GM12878 (cell line): Measurements from ENCODE around the gene AEN.

Source experiments
- ATF2 ChIP-seq: IDR thresholded peaks from 2 replicates; pipeline ENCODE4 v1.6.1; 2012; ENCODE audit warnings: low read length, inconsistent platforms
- BCL11A ChIP-seq: IDR thresholded peaks from 2 replicates; pipeline ENCODE4 v1.6.1; 2011; ENCODE audit warnings: low read depth, low read length
- CEBPB ChIP-seq, 2 experiments: fragments of 150-350 bp in 1 of 2; IDR thresholded peaks; 2 replicates each; pipeline ENCODE4 v1.6.1; 2012 to 2014; ENCODE audit warnings: low read depth in 2 of 2, low read length in 2 of 2, borderline replicate concordance in 1 of 2, inconsistent platforms in 1 of 2
- CTCF ChIP-seq, 3 experiments: IDR thresholded peaks in 2 of 3; conservative IDR thresholded peaks in 1 of 3; 2 replicates each; pipeline ENCODE4 v1.5.1; 2011; ENCODE audit warnings: low read depth in 3 of 3, low read length in 3 of 3, mild to moderate bottlenecking in 3 of 3, control low read depth in 2 of 3, moderate library complexity in 2 of 3, inconsistent platforms in 1 of 3, mixed read lengths in 1 of 3; ENCODE audit not compliant: control insufficient read depth in 2 of 3, insufficient read depth in 1 of 3; ENCODE audit errors: extremely low read depth in 1 of 3
- EZH2 ChIP-seq: IDR thresholded peaks from 2 replicates; pipeline ENCODE4 v1.6.1; 2012; ENCODE audit warnings: low read depth, mild to moderate bottlenecking, control low read depth, inconsistent platforms, low read length, borderline replicate concordance; ENCODE audit not compliant: control insufficient read depth
- HDAC2 ChIP-seq: fragments of 200-600 bp; sonication (generic); IDR thresholded peaks from 2 replicates; pipeline ENCODE4 v1.6.1; 2017
- JUNB ChIP-seq: IDR thresholded peaks from 2 replicates; pipeline ENCODE4 v1.6.1; 2016; ENCODE audit warnings: antibody characterized with exemption, mild to moderate bottlenecking
- MYC ChIP-seq: IDR thresholded peaks from 2 replicates; pipeline ENCODE4 v1.6.1; 2011; ENCODE audit warnings: mild to moderate bottlenecking, low read length, moderate library complexity, inconsistent platforms; ENCODE audit not compliant: insufficient read depth, insufficient replicate concordance, insufficient read length, severe bottlenecking
- PAX5 ChIP-seq: IDR thresholded peaks from 2 replicates; pipeline ENCODE4 v1.6.1; 2011; ENCODE audit warnings: low read depth, low read length, borderline replicate concordance
- POLR2A ChIP-seq: IDR thresholded peaks from 2 replicates; pipeline ENCODE4 v1.6.1; 2011; ENCODE audit warnings: low read depth, mild to moderate bottlenecking, low read length
- SP1 ChIP-seq: IDR thresholded peaks from one replicate; pipeline ENCODE4 v1.6.1; 2011; ENCODE audit warnings: low read depth, low read length
- STAT3 ChIP-seq: IDR thresholded peaks from 2 replicates; pipeline ENCODE4 v1.6.1; 2011; ENCODE audit warnings: low read depth, low read length, improper control_type of control experiment
- YY1 ChIP-seq: IDR thresholded peaks from 2 replicates; pipeline ENCODE4 v1.6.1; 2011; ENCODE audit warnings: low read depth, mild to moderate bottlenecking, low read length
- ZNF274 ChIP-seq: IDR thresholded peaks from one replicate; pipeline ENCODE4 v1.8.0; 2011; ENCODE audit not compliant: insufficient read length, insufficient read depth

- TF ChIP-seq MYC (no peak), ZNF274 (no peak), EZH2 (no peak), CTCF (IDR thresholded peaks at IDR 0.05 in 2 of 3, conservative IDR thresholded peaks at IDR 0.05 in 1 of 3; ENCODE audit: control insufficient read depth in 2 of 3, extremely low read depth in 1 of 3, insufficient read depth in 1 of 3, low read depth in 3 of 3, low read length in 3 of 3) (no peak), PAX5 (no peak), ATF2 (no peak), POLR2A (no peak), JUNB (no peak), SP1 (no peak), CEBPB (IDR thresholded peaks at IDR 0.05; ENCODE audit: borderline replicate concordance in 1 of 2, low read depth in 2 of 2, low read length in 2 of 2) (no peak), YY1 (no peak), HDAC2 (no peak), STAT3 (no peak), BCL11A (no peak)
Measured at GRCh38 chr15:88605189-88606069, 15.7 kb upstream of the AEN start.
